T-cell (primary cell): ENCODE results near the gene CARMIL1. TPM values are rescaled to one million over a fixed set of nuclear protein-coding genes. Genes with fewer than 3 reads are reported as not detected.

Experiments
- ATAC-seq, 4 experiments: fragments of 200-7000 bp in 3 of 4; fragments of 150-1000 bp in 1 of 4; cut with Tn5 transposase; replicated peaks in 1 of 4; 1 replicate in 3 of 4; 2 replicates in 1 of 4; pipeline ENCODE4 v1.10.0; 2021; ENCODE audit warnings: moderate library complexity in 3 of 4, mild to moderate bottlenecking in 2 of 4, moderate number of reproducible peaks in 1 of 4
- CTCF ChIA-PET, 2 donors: fragments of 300-600 bp; sonication (Branson Sonifier 250); formaldehyde crosslinking; loops; one replicate each; lab custom pipeline; 2022; ENCODE audit warnings: antibody characterized with exemption in 2 of 2; lab: Charles Lee
- POLR2A ChIA-PET, 2 donors: fragments of 300-600 bp; sonication (Branson Sonifier 250); formaldehyde crosslinking; loops; one replicate each; lab custom pipeline; 2022; ENCODE audit warnings: antibody characterized with exemption in 2 of 2; lab: Charles Lee
- DNase-seq, 35 experiments: peaks; one replicate each; pipeline versions ENCODE4 v3.0.0 to v3.0.0-alpha.2; 2013 to 2023
- H3K27ac ChIP-seq: one replicate; pipeline ENCODE4 v1.5.1; 2013; ENCODE audit warnings: low read length
- H3K27me3 ChIP-seq, 2 experiments: replicated peaks in 1 of 2; 1 replicate in 1 of 2; 2 replicates in 1 of 2; pipeline versions ENCODE4 v1.6.1 to v1.7.0; 2013; ENCODE audit warnings: low read length in 1 of 2, mixed read lengths in 1 of 2; ENCODE audit not compliant: control insufficient read depth in 2 of 2, insufficient read depth in 2 of 2; ENCODE audit errors: extremely low read depth in 1 of 2
- H3K36me3 ChIP-seq, 2 donors: 1 replicate in 1 of 2; 2 replicates in 1 of 2; pipeline versions ENCODE4 v1.6.1 to v1.7.0; 2013; ENCODE audit warnings: low read length in 1 of 2; ENCODE audit not compliant: control insufficient read depth in 2 of 2, insufficient read depth in 1 of 2; ENCODE audit errors: extremely low read depth in 1 of 2
- H3K4me1 ChIP-seq, 2 experiments: 1 replicate in 1 of 2; 2 replicates in 1 of 2; pipeline versions ENCODE4 v1.6.1 to v1.7.0; 2013; ENCODE audit warnings: low read length in 2 of 2, mixed read lengths in 1 of 2; ENCODE audit not compliant: insufficient read depth in 2 of 2, control insufficient read depth in 1 of 2; ENCODE audit errors: extremely low read depth in 1 of 2
- H3K4me3 ChIP-seq, 2 donors: 1 replicate in 1 of 2; 2 replicates in 1 of 2; pipeline versions ENCODE4 v1.5.1 to v1.7.0; 2013; ENCODE audit warnings: mild to moderate bottlenecking in 2 of 2, low read length in 1 of 2, moderate library complexity in 1 of 2; ENCODE audit not compliant: control insufficient read depth in 1 of 2; ENCODE audit errors: extremely low read depth in 1 of 2
- H3K9me3 ChIP-seq: 2 replicates; pipeline ENCODE4 v1.7.0; 2013
- H3K27ac Mint-ChIP-seq, 2 donors: one replicate each; pipeline ENCODE4 v1.8.0; 2020 to 2021; ENCODE audit warnings: mild to moderate bottlenecking in 2 of 2, mixed read lengths in 2 of 2
- H3K27me3 Mint-ChIP-seq, 2 donors: one replicate each; pipeline ENCODE4 v1.8.0; 2021 to 2022; ENCODE audit warnings: mixed read lengths in 2 of 2
- H3K36me3 Mint-ChIP-seq: one replicate; pipeline ENCODE4 v1.8.0; 2021; ENCODE audit warnings: mixed read lengths
- H3K4me1 Mint-ChIP-seq, 3 donors: one replicate each; pipeline ENCODE4 v1.8.0; 2020 to 2022; ENCODE audit warnings: mixed read lengths in 3 of 3, mild to moderate bottlenecking in 1 of 3
- H3K4me3 Mint-ChIP-seq, 3 donors: one replicate each; pipeline ENCODE4 v1.8.0; 2020 to 2022; ENCODE audit warnings: mild to moderate bottlenecking in 3 of 3, mixed read lengths in 3 of 3, moderate library complexity in 3 of 3
- H3K9me3 Mint-ChIP-seq, 3 donors: one replicate each; pipeline ENCODE4 v1.8.0; 2020 to 2022; ENCODE audit warnings: mixed read lengths in 3 of 3
- WGBS: methylation state at CpG from one replicate; pipeline ENCODE4 v1.1.5; 2013; ENCODE audit warnings: missing lambda C conversion rate; ENCODE audit not compliant: insufficient coverage; 5-methylcytosine and 5-hydroxymethylcytosine counted together
- total RNA-seq, 35 experiments: library from RNA in 6 of 35; stranded (reverse) in 6 of 35; fragments of 120-200 nt in 1 of 35; gene quantifications; one replicate each; pipeline versions ENCODE4 v1.2.1 to v1.2.4 and lab custom pipeline; 2013 to 2026

The CARMIL1 gene
- total RNA-seq, 5 donors from 2014 or later (not counting 1 experiment from before 2014, with no cell fraction given): 4.0 to 11.6 (median 6.1) TPM

- Histone ChIP-seq H3K27ac (no peak overlapping the region), H3K4me1 (no peaks in the 10 kb centered on the region), H3K4me3 (no peak overlapping the region), H3K27me3 (no peaks in the 10 kb centered on the region), H3K9me3 (no peaks in the 10 kb centered on the region), H3K36me3 (peaks cover 3 to 5% of the 10 kb centered on the region in 2 donors)
- no peak for ATAC-seq
- POLR2A ChIA-PET: no interaction called here
- no peak overlapping the region for H3K4me3 Mint-ChIP-seq
- no peaks in the 10 kb centered on the region for H3K27me3 Mint-ChIP-seq
- H3K36me3 Mint-ChIP-seq: peaks cover 42% of the 10 kb centered on the region
- 86% methylated on average over 2 of the region's 5 CpGs for WGBS
- H3K4me1 Mint-ChIP-seq: no peaks in the 10 kb centered on the region
- no peaks in the 10 kb centered on the region for H3K9me3 Mint-ChIP-seq
- DNase-seq: no peak
- CTCF ChIA-PET: no interaction called here
- no peak overlapping the region for H3K27ac Mint-ChIP-seq
Measured at GRCh38 chr6:25534942-25535631, 255.9 kb downstream of the CARMIL1 start.

DNA sequence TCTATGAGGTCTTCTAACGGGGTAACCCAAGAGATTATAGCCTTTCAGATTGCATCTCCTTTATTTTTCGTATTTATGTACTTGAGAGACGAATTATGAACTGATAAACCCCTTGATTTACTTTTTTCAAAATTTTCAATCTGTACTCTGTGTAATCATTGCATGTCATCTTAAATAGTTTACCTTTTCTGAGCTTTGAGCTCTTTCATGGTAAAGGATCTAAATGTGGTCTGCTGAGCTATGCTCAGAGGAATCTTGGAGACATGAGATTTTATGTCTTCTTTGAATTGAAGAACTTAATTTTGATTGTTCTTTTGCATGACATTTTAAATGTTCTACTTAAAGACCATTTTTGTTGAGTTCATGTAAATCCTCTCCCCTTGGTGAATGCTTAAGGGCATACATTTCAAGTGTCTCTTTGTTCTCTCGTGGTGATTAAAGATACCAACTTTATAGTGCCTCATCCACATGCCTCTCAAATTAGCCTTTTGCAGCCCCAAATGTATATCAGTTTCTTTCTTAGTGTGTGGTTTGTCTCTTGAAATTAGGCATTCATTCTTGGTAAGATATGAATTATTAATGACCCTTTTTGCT lies 256.6 kb downstream of the CARMIL1 start:
- H3K4me3 Mint-ChIP-seq: no peak overlapping the region
- H3K36me3 Mint-ChIP-seq: peaks cover 49% of the 10 kb centered on the region
- Histone ChIP-seq H3K4me3 (no peak overlapping the region), H3K4me1 (no peaks in the 10 kb centered on the region), H3K36me3 (peaks cover 3 to 4% of the 10 kb centered on the region in 2 donors), H3K27ac (no peak overlapping the region), H3K27me3 (no peaks in the 10 kb centered on the region), H3K9me3 (no peaks in the 10 kb centered on the region)
- ATAC-seq: no peak
- DNase-seq: no peak
- no peaks in the 10 kb centered on the region for H3K9me3 Mint-ChIP-seq
- ChIA-PET POLR2A (interaction anchor here in 1 of 2 donors (0.6 kb wide), 1 partner anchor 404 kb away, joined by 5 read pairs; no protein-coding TSS in a partner anchor), CTCF (no interaction called here)
- H3K27ac Mint-ChIP-seq: no peak overlapping the region
- no CpG with 5 or more reads among the region's 4 CpGs for WGBS
- no peaks in the 10 kb centered on the region for H3K4me1 Mint-ChIP-seq
- no peaks in the 10 kb centered on the region for H3K27me3 Mint-ChIP-seq

GRCh38 chr6:25536781-25537180 lies 257.6 kb downstream of the CARMIL1 start:
- POLR2A ChIA-PET: no interaction called here
- no peak overlapping the region for H3K27ac Mint-ChIP-seq

GRCh38 chr6:25537349-25538018 lies 258.3 kb downstream of the CARMIL1 start:
- H3K27me3 Mint-ChIP-seq: no peaks in the 10 kb centered on the region
- H3K4me3 Mint-ChIP-seq: no peak overlapping the region
- Histone ChIP-seq H3K27me3 (no peaks in the 10 kb centered on the region), H3K4me3 (no peak overlapping the region), H3K4me1 (no peaks in the 10 kb centered on the region), H3K36me3 (peaks cover 0 to 4% of the 10 kb centered on the region in 2 donors), H3K9me3 (no peaks in the 10 kb centered on the region), H3K27ac (no peak overlapping the region)
- ChIA-PET POLR2A (no interaction called here), CTCF (no interaction called here)
- no peaks in the 10 kb centered on the region for H3K4me1 Mint-ChIP-seq
- WGBS: no CpG with 5 or more reads among the region's 8 CpGs
- H3K9me3 Mint-ChIP-seq: no peaks in the 10 kb centered on the region
- DNase-seq (no peak), ATAC-seq (no peak)
- peaks cover 55% of the 10 kb centered on the region for H3K36me3 Mint-ChIP-seq
- no peak overlapping the region for H3K27ac Mint-ChIP-seq

More at GRCh38 chr6:25536781-25537180, 257.6 kb downstream of the CARMIL1 start:
- ATAC-seq (no peak), DNase-seq (no peak)
- Mint-ChIP-seq H3K4me1 (no peaks in the 10 kb centered on the region), H3K9me3 (no peaks in the 10 kb centered on the region), H3K36me3 (peaks cover 53% of the 10 kb centered on the region), H3K27me3 (no peaks in the 10 kb centered on the region), H3K4me3 (no peak overlapping the region)
- no peaks in the 10 kb centered on the region for H3K27me3 ChIP-seq
- CTCF ChIA-PET: no interaction called here
- no peaks in the 10 kb centered on the region for H3K4me1 ChIP-seq
- H3K9me3 ChIP-seq: no peaks in the 10 kb centered on the region
- H3K27ac ChIP-seq: no peak overlapping the region
- H3K36me3 ChIP-seq: peaks cover 0 to 4% of the 10 kb centered on the region in 2 donors
- no peak overlapping the region for H3K4me3 ChIP-seq
- WGBS: no CpG with 5 or more reads among the region's 4 CpGs

DNA sequence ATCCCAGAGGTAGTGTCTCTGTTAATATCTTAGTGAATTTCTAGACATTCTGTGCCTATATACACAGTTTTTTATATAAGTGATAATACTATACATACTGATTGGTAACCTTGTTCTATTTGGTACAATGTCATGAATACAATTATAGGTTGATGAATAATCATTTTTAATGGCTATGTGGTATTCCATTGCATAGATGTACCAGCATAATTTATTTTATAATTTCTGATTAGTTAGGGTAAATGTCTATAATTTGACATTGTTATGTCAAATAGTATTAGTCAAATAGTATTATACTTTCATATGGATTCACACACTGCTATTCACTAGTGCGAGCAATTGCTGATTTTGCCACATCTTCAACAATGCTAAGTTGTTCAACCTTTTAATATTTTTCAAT lies 262.1 kb downstream of the CARMIL1 start:
- H3K27ac Mint-ChIP-seq: no peak overlapping the region
- H3K27me3 Mint-ChIP-seq: no peaks in the 10 kb centered on the region
- H3K36me3 Mint-ChIP-seq: peaks cover 37% of the 10 kb centered on the region
- DNase-seq (no peak), ATAC-seq (no peak)
- H3K4me1 Mint-ChIP-seq: no peaks in the 10 kb centered on the region
- H3K36me3 ChIP-seq: peaks cover 0 to 4% of the 10 kb centered on the region in 2 donors
- H3K4me3 ChIP-seq: no peak overlapping the region
- H3K27me3 ChIP-seq: no peaks in the 10 kb centered on the region
- POLR2A ChIA-PET: no interaction called here
- no peak overlapping the region for H3K27ac ChIP-seq
- no peaks in the 10 kb centered on the region for H3K9me3 Mint-ChIP-seq
- no peaks in the 10 kb centered on the region for H3K4me1 ChIP-seq
- no CpG with 5 or more reads among the region's 1 CpG for WGBS
- CTCF ChIA-PET: no interaction called here
- no peaks in the 10 kb centered on the region for H3K9me3 ChIP-seq
- H3K4me3 Mint-ChIP-seq: no peak overlapping the region

- Histone ChIP-seq H3K27me3 (no peaks in the 10 kb centered on the region), H3K36me3 (peaks cover 0 to 4% of the 10 kb centered on the region in 2 donors), H3K4me3 (no peak overlapping the region), H3K4me1 (no peaks in the 10 kb centered on the region), H3K27ac (no peak overlapping the region), H3K9me3 (no peaks in the 10 kb centered on the region)
- Mint-ChIP-seq H3K4me3 (no peak overlapping the region), H3K27me3 (no peaks in the 10 kb centered on the region), H3K27ac (no peak overlapping the region), H3K9me3 (no peaks in the 10 kb centered on the region), H3K4me1 (no peaks in the 10 kb centered on the region), H3K36me3 (peaks cover 28% of the 10 kb centered on the region)
- POLR2A ChIA-PET: no interaction called here
- CTCF ChIA-PET: no interaction called here
- DNase-seq (no peak), ATAC-seq (no peak)
- no CpG with 5 or more reads among the region's 1 CpG for WGBS
Measured at GRCh38 chr6:25542984-25543910, 264.1 kb downstream of the CARMIL1 start.
